Fibroblast of mammary gland (primary cell): ENCODE data around the gene HMMR.

ENCODE experiments used
- DNase-seq: peaks from one replicate; pipeline ENCODE4 v3.0.0-alpha.2; 2010; ENCODE audit warnings: low read depth
- H3K4me3 ChIP-seq: 2 replicates; pipeline ENCODE4 v1.5.1; 2011; ENCODE audit warnings: low read depth, mild to moderate bottlenecking, low read length, moderate library complexity; ENCODE audit not compliant: control insufficient read depth
- TF ChIP-seq, protein P1 (sequence below): conservative IDR thresholded peaks from 2 replicates; pipeline ENCODE4 v1.5.1; 2011; ENCODE audit warnings: low read depth, low read length, inconsistent platforms; ENCODE audit not compliant: control insufficient read depth, insufficient read depth

Gene HMMR

GRCh38 chr5:163496286-163496685 is 35.9 kb downstream of the HMMR start:
- TF ChIP-seq, protein P1, sequence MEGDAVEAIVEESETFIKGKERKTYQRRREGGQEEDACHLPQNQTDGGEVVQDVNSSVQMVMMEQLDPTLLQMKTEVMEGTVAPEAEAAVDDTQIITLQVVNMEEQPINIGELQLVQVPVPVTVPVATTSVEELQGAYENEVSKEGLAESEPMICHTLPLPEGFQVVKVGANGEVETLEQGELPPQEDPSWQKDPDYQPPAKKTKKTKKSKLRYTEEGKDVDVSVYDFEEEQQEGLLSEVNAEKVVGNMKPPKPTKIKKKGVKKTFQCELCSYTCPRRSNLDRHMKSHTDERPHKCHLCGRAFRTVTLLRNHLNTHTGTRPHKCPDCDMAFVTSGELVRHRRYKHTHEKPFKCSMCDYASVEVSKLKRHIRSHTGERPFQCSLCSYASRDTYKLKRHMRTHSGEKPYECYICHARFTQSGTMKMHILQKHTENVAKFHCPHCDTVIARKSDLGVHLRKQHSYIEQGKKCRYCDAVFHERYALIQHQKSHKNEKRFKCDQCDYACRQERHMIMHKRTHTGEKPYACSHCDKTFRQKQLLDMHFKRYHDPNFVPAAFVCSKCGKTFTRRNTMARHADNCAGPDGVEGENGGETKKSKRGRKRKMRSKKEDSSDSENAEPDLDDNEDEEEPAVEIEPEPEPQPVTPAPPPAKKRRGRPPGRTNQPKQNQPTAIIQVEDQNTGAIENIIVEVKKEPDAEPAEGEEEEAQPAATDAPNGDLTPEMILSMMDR: no peak
- DNase-seq: peak; percentile 45
- H3K4me3 ChIP-seq: no peak overlapping the region

- no peak overlapping the region for H3K4me3 ChIP-seq
- DNase-seq: no peak
- TF ChIP-seq, protein P1: no peak
Observed at GRCh38 chr5:163497315-163497714, 36.9 kb downstream of the HMMR start.

- DNase-seq: peak; percentile 30
- TF ChIP-seq, protein P1: no peak
- no peak overlapping the region for H3K4me3 ChIP-seq
Observed at GRCh38 chr5:163498886-163499285, 38.5 kb downstream of the HMMR start.

GRCh38 chr5:163502521-163502920 is 42.1 kb downstream of the HMMR start:
- TF ChIP-seq, protein P1: no peak
- DNase-seq: no peak

GRCh38 chr5:163503106-163504078 is 43.0 kb downstream of the HMMR start:
- peak overlapping the region; percentile 81 for H3K4me3 ChIP-seq
- DNase-seq: peak; percentile 89
- TF ChIP-seq, protein P1: peak; percentile 47

More at GRCh38 chr5:163502521-163502920, 42.1 kb downstream of the HMMR start:
- H3K4me3 ChIP-seq: peak overlapping the region; percentile 81

- DNase-seq: peak; percentile 65
- TF ChIP-seq, protein P1: no peak
- H3K4me3 ChIP-seq: peak overlapping the region; percentile 81
Observed at GRCh38 chr5:163504079-163504931, 43.9 kb downstream of the HMMR start.
